Calu3 (cell line): ENCODE data around the gene TEAD1. TPM values are rescaled to one million over a fixed set of nuclear protein-coding genes. Genes with fewer than 3 reads are reported as not detected.

Experiments
- BruUV-seq: library from RNA; stranded (reverse); fragments of 400-500 nt; replicated peaks from 2 replicates; lab custom pipeline; 2021; lab: Mats Ljungman, UMichigan
- CTCF ChIA-PET: fragments of 300-600 bp; sonication (Branson Sonifier 250); formaldehyde crosslinking; loops from one replicate; lab custom pipeline; 2022; ENCODE audit warnings: antibody characterized with exemption; lab: Charles Lee
- DNase-seq: peaks from one replicate; pipeline ENCODE4 v3.0.0; 2022
- H3K27ac Mint-ChIP-seq: one replicate; pipeline ENCODE4 v1.8.0; 2022; ENCODE audit warnings: mixed read lengths; ENCODE audit not compliant: unreplicated experiment
- H3K27me3 Mint-ChIP-seq: one replicate; pipeline ENCODE4 v1.8.0; 2022; ENCODE audit warnings: mixed read lengths; ENCODE audit not compliant: unreplicated experiment
- H3K36me3 Mint-ChIP-seq: one replicate; pipeline ENCODE4 v1.8.0; 2022; ENCODE audit warnings: mild to moderate bottlenecking, moderate library complexity, mixed read lengths; ENCODE audit not compliant: insufficient read depth, unreplicated experiment
- H3K4me1 Mint-ChIP-seq: one replicate; pipeline ENCODE4 v1.8.0; 2022; ENCODE audit warnings: mild to moderate bottlenecking, low read depth, mixed read lengths; ENCODE audit not compliant: unreplicated experiment
- H3K4me3 Mint-ChIP-seq: one replicate; pipeline ENCODE4 v1.8.0; 2022; ENCODE audit warnings: mild to moderate bottlenecking, low read depth, moderate library complexity, mixed read lengths; ENCODE audit not compliant: unreplicated experiment
- H3K9me3 Mint-ChIP-seq: one replicate; pipeline ENCODE4 v1.8.0; 2022; ENCODE audit warnings: low read depth, mixed read lengths; ENCODE audit not compliant: unreplicated experiment
- CTCF ChIP-seq: fragments of 200-600 bp; IDR thresholded peaks from one replicate; pipeline ENCODE4 v1.8.0; 2022; ENCODE audit warnings: antibody characterized with exemption; ENCODE audit not compliant: unreplicated experiment
- intact Hi-C: fragments of 100-400 bp; cut with micrococcal nuclease; formaldehyde crosslinking; loops from one replicate; pipeline ENCODE4 v1.10.0; 2022; ENCODE audit not compliant: unreplicated experiment
- total RNA-seq: library from RNA; stranded (reverse); gene quantifications from 2 replicates; pipeline ENCODE4 v1.2.3, GENCODE V29; 2022

The TEAD1 gene
- total RNA-seq, 1 experiment from 2014 or later, result 104 TPM

GRCh38 chr11:12678991-12679390 lies 4.8 kb downstream of the TEAD1 start:
- intact Hi-C loops, result loop anchor here (2.0 kb wide), 3 partner anchors 14 to 124 kb away; no protein-coding TSS in a partner anchor
- Mint-ChIP-seq H3K36me3 (peaks cover 63% of the 10 kb centered on the region), H3K4me1 (peaks cover 56% of the 10 kb centered on the region), H3K27ac (peak overlapping the region; percentile 79), H3K9me3 (no peaks in the 10 kb centered on the region), H3K4me3 (peak overlapping the region; percentile 82), H3K27me3 (no peaks in the 10 kb centered on the region)
- CTCF ChIA-PET, result interaction anchor here (0.7 to 2.9 kb wide), 3 partner anchors 11 to 99 kb away, joined by 3 to 11 read pairs (median 4); no protein-coding TSS in a partner anchor
- no TSS peak for BruUV-seq
- TF ChIP-seq CTCF, result no peak
- no peak for DNase-seq

GRCh38 chr11:12679471-12679870 lies 5.2 kb downstream of the TEAD1 start:
- BruUV-seq, result no TSS peak
- TF ChIP-seq CTCF, result no peak
- intact Hi-C loops, result loop anchor here (2.0 kb wide), 3 partner anchors 13 to 123 kb away; no protein-coding TSS in a partner anchor
- Mint-ChIP-seq H3K9me3 (no peaks in the 10 kb centered on the region), H3K4me1 (peaks cover 61% of the 10 kb centered on the region), H3K4me3 (peak overlapping the region; percentile 82), H3K27ac (peak overlapping the region; percentile 79), H3K27me3 (no peaks in the 10 kb centered on the region), H3K36me3 (peaks cover 58% of the 10 kb centered on the region)
- DNase-seq, result no peak
- CTCF ChIA-PET, result interaction anchor here (0.7 to 2.9 kb wide), 2 partner anchors 14 to 99 kb away, joined by 4 to 11 read pairs; no protein-coding TSS in a partner anchor

- BruUV-seq, result no TSS peak
- peak overlapping the region; percentile 79 for H3K27ac Mint-ChIP-seq
- DNase-seq, result peak; percentile 90
- no peak for TF ChIP-seq CTCF
- H3K4me1 Mint-ChIP-seq, result peaks cover 71% of the 10 kb centered on the region
- CTCF ChIA-PET, result interaction anchor here (0.6 to 2.9 kb wide), 6 partner anchors 13 to 208 kb away, joined by 3 to 11 read pairs (median 4); no protein-coding TSS in a partner anchor
- H3K4me3 Mint-ChIP-seq, result peak overlapping the region; percentile 59
- no peaks in the 10 kb centered on the region for H3K9me3 Mint-ChIP-seq
- H3K36me3 Mint-ChIP-seq, result peaks cover 54% of the 10 kb centered on the region
- intact Hi-C loops, result loop anchor here (10.0 kb wide), 1 partner anchor 204 kb away; no protein-coding TSS in a partner anchor
- H3K27me3 Mint-ChIP-seq, result no peaks in the 10 kb centered on the region
Measured at GRCh38 chr11:12680246-12680939, 6.2 kb downstream of the TEAD1 start.

GRCh38 chr11:12680940-12681258 lies 6.7 kb downstream of the TEAD1 start:
- no peak for TF ChIP-seq CTCF
- H3K4me1 Mint-ChIP-seq, result peaks cover 76% of the 10 kb centered on the region
- intact Hi-C loops, result loop anchor here (10.0 kb wide), 1 partner anchor 204 kb away; no protein-coding TSS in a partner anchor
- peak overlapping the region; percentile 59 for H3K4me3 Mint-ChIP-seq
- H3K9me3 Mint-ChIP-seq, result no peaks in the 10 kb centered on the region
- peaks cover 49% of the 10 kb centered on the region for H3K36me3 Mint-ChIP-seq
- H3K27me3 Mint-ChIP-seq, result no peaks in the 10 kb centered on the region
- CTCF ChIA-PET, result interaction anchor here (0.6 to 2.9 kb wide), 4 partner anchors 12 to 208 kb away, joined by 3 to 11 read pairs (median 4); no protein-coding TSS in a partner anchor
- DNase-seq, result no peak
- no peak overlapping the region for H3K27ac Mint-ChIP-seq
- BruUV-seq, result no TSS peak
